ENCODE data around the gene NPLOC4. TPM values are rescaled to one million over a fixed set of nuclear protein-coding genes. Genes with fewer than 3 reads are reported as not detected.

NPLOC4 gene
- total and polyA plus RNA-seq, 9 of the 15 experiments (the other 6 are each of a cell fraction or from before 2014, with no cell fraction given): 1.5 to 116 (median 64.5) TPM

DNA sequence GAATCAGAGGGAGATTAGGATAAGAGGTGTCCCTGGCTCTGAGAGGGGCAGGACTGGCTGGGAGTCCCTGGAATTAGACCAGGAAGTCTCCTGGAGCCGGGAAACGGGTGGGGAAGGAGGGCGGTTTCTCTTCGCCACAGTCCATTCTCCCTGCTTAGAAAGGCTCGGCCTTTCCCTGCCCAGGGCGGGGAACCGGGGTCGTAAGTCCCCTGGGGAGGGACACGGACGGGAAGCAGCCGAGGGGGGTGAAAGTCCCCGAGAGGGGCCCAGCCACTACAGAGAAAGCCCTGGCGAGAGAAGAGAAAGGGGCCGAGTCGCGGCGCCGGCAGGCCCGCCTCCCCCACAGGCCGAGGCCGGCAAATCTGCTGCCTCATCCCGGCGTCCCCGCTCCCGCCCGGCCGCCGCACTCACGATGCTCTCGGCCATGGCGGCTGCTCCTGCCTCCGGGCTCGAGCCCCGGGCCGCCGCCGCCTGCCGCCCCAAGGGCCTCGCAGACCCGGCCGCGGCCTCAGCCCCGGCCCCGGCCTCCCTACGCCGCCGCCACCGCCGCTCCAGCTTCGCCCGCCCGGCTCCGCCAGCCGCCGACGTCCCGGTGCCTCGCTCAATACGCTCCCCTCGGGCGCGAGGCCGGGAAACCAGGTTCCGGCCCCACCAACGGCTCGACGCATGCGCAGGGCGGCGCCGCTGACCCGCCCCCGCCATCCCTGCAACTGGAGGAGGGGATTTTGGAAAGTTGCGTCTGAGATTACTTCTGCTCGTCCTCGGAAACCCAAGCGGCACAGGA, at the start of gene NPLOC4, which contains the start of gene TSPAN10 (continued):
- TF ChIP-seq, protein P1, sequence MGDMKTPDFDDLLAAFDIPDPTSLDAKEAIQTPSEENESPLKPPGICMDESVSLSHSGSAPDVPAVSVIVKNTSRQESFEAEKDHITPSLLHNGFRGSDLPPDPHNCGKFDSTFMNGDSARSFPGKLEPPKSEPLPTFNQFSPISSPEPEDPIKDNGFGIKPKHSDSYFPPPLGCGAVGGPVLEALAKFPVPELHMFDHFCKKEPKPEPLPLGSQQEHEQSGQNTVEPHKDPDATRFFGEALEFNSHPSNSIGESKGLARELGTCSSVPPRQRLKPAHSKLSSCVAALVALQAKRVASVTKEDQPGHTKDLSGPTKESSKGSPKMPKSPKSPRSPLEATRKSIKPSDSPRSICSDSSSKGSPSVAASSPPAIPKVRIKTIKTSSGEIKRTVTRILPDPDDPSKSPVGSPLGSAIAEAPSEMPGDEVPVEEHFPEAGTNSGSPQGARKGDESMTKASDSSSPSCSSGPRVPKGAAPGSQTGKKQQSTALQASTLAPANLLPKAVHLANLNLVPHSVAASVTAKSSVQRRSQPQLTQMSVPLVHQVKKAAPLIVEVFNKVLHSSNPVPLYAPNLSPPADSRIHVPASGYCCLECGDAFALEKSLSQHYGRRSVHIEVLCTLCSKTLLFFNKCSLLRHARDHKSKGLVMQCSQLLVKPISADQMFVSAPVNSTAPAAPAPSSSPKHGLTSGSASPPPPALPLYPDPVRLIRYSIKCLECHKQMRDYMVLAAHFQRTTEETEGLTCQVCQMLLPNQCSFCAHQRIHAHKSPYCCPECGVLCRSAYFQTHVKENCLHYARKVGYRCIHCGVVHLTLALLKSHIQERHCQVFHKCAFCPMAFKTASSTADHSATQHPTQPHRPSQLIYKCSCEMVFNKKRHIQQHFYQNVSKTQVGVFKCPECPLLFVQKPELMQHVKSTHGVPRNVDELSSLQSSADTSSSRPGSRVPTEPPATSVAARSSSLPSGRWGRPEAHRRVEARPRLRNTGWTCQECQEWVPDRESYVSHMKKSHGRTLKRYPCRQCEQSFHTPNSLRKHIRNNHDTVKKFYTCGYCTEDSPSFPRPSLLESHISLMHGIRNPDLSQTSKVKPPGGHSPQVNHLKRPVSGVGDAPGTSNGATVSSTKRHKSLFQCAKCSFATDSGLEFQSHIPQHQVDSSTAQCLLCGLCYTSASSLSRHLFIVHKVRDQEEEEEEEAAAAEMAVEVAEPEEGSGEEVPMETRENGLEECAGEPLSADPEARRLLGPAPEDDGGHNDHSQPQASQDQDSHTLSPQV (IDR thresholded peaks at IDR 0.05): peak; percentile 67; the same call in 1 of the 2 replicates
- TF ChIP-seq CAMTA2 (CRISPR knock-in tag; conservative IDR thresholded peaks at IDR 0.05): no peak
- TF ChIP-seq, protein P2, sequence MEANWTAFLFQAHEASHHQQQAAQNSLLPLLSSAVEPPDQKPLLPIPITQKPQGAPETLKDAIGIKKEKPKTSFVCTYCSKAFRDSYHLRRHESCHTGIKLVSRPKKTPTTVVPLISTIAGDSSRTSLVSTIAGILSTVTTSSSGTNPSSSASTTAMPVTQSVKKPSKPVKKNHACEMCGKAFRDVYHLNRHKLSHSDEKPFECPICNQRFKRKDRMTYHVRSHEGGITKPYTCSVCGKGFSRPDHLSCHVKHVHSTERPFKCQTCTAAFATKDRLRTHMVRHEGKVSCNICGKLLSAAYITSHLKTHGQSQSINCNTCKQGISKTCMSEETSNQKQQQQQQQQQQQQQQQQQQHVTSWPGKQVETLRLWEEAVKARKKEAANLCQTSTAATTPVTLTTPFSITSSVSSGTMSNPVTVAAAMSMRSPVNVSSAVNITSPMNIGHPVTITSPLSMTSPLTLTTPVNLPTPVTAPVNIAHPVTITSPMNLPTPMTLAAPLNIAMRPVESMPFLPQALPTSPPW (CRISPR knock-in tag; IDR thresholded peaks at IDR 0.05): peak; percentile 76
- no peak for TF ChIP-seq GATA2 (CRISPR knock-in tag; IDR thresholded peaks at IDR 0.05)
- TF ChIP-seq TCF3 (CRISPR knock-in tag; IDR thresholded peaks at IDR 0.05): no peak
- TF ChIP-seq, protein P3, sequence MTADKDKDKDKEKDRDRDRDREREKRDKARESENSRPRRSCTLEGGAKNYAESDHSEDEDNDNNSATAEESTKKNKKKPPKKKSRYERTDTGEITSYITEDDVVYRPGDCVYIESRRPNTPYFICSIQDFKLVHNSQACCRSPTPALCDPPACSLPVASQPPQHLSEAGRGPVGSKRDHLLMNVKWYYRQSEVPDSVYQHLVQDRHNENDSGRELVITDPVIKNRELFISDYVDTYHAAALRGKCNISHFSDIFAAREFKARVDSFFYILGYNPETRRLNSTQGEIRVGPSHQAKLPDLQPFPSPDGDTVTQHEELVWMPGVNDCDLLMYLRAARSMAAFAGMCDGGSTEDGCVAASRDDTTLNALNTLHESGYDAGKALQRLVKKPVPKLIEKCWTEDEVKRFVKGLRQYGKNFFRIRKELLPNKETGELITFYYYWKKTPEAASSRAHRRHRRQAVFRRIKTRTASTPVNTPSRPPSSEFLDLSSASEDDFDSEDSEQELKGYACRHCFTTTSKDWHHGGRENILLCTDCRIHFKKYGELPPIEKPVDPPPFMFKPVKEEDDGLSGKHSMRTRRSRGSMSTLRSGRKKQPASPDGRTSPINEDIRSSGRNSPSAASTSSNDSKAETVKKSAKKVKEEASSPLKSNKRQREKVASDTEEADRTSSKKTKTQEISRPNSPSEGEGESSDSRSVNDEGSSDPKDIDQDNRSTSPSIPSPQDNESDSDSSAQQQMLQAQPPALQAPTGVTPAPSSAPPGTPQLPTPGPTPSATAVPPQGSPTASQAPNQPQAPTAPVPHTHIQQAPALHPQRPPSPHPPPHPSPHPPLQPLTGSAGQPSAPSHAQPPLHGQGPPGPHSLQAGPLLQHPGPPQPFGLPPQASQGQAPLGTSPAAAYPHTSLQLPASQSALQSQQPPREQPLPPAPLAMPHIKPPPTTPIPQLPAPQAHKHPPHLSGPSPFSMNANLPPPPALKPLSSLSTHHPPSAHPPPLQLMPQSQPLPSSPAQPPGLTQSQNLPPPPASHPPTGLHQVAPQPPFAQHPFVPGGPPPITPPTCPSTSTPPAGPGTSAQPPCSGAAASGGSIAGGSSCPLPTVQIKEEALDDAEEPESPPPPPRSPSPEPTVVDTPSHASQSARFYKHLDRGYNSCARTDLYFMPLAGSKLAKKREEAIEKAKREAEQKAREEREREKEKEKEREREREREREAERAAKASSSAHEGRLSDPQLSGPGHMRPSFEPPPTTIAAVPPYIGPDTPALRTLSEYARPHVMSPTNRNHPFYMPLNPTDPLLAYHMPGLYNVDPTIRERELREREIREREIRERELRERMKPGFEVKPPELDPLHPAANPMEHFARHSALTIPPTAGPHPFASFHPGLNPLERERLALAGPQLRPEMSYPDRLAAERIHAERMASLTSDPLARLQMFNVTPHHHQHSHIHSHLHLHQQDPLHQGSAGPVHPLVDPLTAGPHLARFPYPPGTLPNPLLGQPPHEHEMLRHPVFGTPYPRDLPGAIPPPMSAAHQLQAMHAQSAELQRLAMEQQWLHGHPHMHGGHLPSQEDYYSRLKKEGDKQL (CRISPR knock-in tag; IDR thresholded peaks at IDR 0.05; ENCODE audit: borderline replicate concordance): no peak
- peak; percentile 63; the same call in 1 of the 2 replicates for TF ChIP-seq KLF13 (tag; IDR thresholded peaks at IDR 0.05; ENCODE audit: borderline replicate concordance, low read depth)
- TF ChIP-seq HNRNPK (IDR thresholded peaks at IDR 0.05; ENCODE audit: low read depth, low read length, poor library complexity, severe bottlenecking): no peak
- TF ChIP-seq, protein P4, sequence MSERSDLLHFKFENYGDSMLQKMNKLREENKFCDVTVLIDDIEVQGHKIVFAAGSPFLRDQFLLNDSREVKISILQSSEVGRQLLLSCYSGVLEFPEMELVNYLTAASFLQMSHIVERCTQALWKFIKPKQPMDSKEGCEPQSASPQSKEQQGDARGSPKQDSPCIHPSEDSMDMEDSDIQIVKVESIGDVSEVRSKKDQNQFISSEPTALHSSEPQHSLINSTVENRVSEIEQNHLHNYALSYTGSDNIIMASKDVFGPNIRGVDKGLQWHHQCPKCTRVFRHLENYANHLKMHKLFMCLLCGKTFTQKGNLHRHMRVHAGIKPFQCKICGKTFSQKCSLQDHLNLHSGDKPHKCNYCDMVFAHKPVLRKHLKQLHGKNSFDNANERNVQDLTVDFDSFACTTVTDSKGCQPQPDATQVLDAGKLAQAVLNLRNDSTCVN (CRISPR knock-in tag; IDR thresholded peaks at IDR 0.05): 0 out of 2 replicates have a peak, but pooled peaks have one; percentile 71

Measured in K562 (cell line).